A549 treated with RU486 at 1 μM for 4 hours (cell line): ENCODE results near the gene TGFB1I1. TPM values are rescaled to one million over a fixed set of nuclear protein-coding genes. Genes with fewer than 3 reads are reported as not detected.

ENCODE experiments used
- total RNA-seq: library from RNA; stranded (reverse); fragments of 200-300 nt; extraction: Qiagen RNA extraction; gene quantifications from 5 replicates; pipeline ENCODE4 v1.2.3, GENCODE V29; 2022; ENCODE audit warnings: low read depth

The TGFB1I1 gene
- 36.6 to 57.9 TPM (median 44.1 TPM) in 5 replicates for total RNA-seq

DNA sequence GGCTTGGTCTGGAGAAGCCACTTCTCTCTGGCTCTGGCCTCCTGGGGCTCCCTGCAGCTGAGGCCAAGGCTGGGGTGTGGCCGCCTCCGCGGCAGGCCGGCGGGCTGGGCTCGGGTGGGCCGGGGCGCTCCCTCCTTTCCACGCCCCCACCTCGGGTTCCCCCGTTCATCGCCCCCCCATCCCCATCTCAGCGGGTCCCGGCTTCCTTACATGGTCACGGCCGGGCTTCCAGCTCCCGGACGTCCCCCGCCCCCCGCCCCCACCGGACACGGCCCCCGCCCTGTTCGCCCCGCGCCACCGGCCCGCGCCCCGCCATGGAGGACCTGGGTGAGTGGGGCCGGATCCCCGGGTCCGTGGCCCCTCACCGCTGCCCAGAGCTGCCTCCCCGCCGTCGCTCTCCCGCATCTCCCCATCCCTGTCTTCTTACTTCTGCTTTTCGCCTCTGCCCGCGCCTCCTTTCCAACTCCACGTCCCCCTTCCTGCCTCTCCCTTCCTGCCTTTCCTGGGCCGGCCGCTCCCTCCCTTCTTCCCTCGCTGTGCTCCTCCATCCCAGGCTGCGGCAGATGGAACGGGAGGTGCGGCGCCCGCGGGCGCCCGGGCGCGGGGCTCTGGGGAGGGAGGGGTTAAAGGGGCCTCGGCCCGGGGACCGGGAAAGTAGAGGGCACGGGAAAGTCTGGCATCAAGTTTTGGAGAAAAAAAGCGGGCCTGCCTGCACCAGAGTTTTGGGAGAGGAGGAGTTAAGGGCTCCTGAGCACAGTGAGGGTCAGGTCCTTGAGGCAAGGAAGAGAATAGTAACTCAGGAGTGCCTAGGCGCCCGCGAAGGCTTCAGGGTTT is at the start of gene TGFB1I1:
TGFB1I1 (plus strand) TSS at position 278 of the 834 bp plus-strand sequence; CDS start at position 315, 37 bp downstream.

DNA sequence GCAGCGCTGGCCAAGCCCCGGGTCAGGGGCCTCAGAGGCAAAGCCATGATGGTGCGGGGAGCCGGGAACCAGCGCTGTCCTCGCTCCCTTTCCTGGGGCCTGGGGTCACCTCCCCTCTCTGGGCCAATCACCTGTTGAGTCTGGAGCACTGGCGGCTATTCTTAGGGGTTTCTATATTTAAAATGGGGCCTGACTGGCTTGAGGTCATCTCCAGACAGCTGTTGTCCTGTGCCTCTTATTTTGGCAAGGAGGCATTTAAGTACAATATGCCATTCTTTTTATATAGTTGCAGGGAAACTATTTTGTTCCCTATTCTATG is 43.7 kb upstream of the TGFB1I1 start, which contains the start of gene COX6A2:
COX6A2 (minus strand) TSS at position 82 of the 319 bp plus-strand sequence; CDS start at position 47, 35 bp downstream.

DNA sequence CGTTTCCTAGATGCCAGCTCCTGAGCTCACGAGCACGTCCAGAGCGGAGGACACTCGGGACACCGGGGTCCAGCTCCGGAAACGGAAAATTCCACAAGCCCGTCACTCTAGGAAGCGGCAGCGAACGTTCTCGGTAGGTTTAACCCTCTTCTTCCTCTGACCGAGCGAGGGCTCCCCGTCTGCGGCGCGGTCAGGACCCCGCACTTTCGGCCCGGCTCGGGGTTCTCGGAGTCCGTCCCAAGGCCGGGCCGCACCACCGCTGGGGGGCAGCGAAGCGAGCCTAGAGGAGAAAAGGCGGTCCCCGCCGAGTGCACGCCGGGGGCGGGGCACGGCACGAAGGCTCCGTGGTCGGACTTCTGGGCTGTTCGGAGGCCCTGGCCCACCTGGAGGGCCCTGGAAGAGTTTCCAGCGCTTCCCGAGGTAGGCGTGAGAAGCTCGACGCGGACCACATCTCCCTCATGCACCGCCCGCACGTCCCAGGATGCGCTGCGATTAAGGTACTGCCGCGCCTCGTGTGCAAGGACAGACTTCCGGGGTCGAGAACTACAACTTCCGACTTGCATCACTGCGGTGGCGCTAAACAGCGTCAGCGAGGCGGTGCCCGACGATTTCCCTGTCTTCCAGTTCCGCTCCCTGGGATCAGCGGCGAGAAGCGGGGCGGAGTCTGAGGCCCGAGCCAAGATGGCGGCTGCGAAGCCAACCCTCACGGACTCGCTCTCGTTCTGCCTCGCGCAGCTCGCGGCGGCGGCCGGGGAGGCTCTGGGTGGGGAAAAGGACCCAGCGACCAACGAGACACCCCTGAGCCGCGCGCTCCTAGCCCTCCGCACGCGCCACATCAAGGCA is 12.9 kb upstream of the TGFB1I1 start, which contains the start of gene ARMC5:
ARMC5 (plus strand) TSS at position 658 of the 843 bp plus-strand sequence; CDS start at position 682, 24 bp downstream.

DNA sequence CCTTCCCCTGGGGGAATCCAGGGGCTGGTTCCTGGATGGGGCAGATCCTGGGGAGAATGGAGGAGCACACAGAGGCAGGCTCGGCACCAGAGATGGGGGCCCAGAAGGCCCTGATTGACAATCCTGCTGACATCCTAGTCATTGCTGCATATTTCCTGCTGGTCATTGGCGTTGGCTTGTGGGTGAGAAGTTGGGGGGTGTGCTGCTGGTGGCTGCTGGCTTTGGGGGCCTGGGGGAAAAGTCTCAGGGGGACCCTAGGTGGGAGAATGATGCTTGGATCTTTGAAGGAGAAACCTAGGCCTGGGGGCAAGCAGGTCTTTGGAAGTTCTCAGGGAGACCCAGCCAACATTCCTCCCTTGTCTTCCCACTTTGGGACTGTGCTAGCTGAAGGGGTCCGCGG is 11.1 kb downstream of the TGFB1I1 start, which contains the start of gene SLC5A2:
SLC5A2 (plus strand) TSS at position 43 of the 400 bp plus-strand sequence; CDS start at position 57, 14 bp downstream.

DNA sequence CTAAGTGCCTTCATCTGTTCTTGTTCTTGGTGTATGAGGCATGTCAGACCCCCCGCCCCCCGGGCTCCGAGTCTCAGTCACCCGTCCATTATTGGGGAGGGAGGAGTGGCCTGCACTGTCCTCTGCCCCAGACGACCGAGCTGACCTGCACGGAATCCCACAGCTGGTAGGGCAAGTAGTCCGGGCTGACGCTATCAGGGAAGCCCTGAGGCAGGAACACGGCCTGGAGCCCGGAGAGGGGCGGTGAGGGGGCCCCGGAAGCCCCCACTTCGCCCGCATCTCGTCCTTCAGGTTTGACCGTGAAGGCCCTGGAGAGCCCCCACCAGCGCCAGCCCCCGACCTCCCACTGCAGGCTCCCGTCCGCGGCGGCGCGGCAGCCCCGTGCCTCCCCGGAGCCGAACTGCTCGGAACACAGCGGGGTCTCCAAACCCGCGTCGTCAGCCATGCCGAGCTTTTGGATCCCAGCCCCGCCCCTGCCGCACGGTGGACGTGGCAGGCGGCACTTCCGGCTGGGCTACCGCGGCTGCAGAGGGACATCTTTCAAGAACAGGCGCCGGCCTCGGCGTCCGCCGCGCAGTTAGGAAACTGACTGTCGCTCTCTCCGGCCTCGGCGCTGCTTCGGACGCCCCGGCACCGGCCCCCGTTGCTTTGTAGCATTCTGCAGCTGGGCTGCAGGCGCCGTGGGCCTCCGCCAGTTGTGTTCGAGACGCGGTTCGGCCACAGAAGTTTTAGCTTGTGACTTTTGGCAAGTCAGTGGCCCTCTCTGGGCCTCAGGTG is 36.2 kb downstream of the TGFB1I1 start, which contains the start of gene RUSF1:
RUSF1 (minus strand) TSS at position 463 of the 777 bp plus-strand sequence; CDS start at position 445, 18 bp downstream.

Other genes starting within 250 kb of the TGFB1I1 start
- gene ITGAM, start 212.2 kb upstream of the TGFB1I1 start, total RNA-seq: 1.9 to 2.9 TPM (median 2.1 TPM) in 5 replicates
- gene ITGAX, start 117.0 kb upstream of the TGFB1I1 start, total RNA-seq: 1.1 to 1.6 TPM (median 1.2 TPM) in 5 replicates
- not detected in 5 replicates for gene ITGAD, start 78.8 kb upstream of the TGFB1I1 start, total RNA-seq
- not detected in 5 replicates for gene COX6A2, start 43.8 kb upstream of the TGFB1I1 start, total RNA-seq
- 0.06 to 0.15 TPM (median 0.08 TPM) in 4 of 5 replicates, not detected in the other for gene ZNF843, start 29.4 kb upstream of the TGFB1I1 start, total RNA-seq
- gene ARMC5, start 12.7 kb upstream of the TGFB1I1 start, total RNA-seq: 6.0 to 12.7 TPM (median 11.2 TPM) in 5 replicates
- gene SLC5A2, start 11.0 kb downstream of the TGFB1I1 start, total RNA-seq: 0.13 to 0.29 TPM in 2 of 5 replicates, not detected in the others
- 37.6 to 55.0 TPM (median 50.6 TPM) in 5 replicates for gene RUSF1, start 36.2 kb downstream of the TGFB1I1 start, total RNA-seq
- not detected in 5 replicates for gene AHSP, start 55.7 kb downstream of the TGFB1I1 start, total RNA-seq